ENCODE measurements around the gene MDK. TPM values are rescaled to one million over a fixed set of nuclear protein-coding genes. Genes with fewer than 3 reads are reported as not detected.

The MDK gene
- total RNA-seq, 2 donors from 2014 or later: 644 to 1,502 TPM

DNA sequence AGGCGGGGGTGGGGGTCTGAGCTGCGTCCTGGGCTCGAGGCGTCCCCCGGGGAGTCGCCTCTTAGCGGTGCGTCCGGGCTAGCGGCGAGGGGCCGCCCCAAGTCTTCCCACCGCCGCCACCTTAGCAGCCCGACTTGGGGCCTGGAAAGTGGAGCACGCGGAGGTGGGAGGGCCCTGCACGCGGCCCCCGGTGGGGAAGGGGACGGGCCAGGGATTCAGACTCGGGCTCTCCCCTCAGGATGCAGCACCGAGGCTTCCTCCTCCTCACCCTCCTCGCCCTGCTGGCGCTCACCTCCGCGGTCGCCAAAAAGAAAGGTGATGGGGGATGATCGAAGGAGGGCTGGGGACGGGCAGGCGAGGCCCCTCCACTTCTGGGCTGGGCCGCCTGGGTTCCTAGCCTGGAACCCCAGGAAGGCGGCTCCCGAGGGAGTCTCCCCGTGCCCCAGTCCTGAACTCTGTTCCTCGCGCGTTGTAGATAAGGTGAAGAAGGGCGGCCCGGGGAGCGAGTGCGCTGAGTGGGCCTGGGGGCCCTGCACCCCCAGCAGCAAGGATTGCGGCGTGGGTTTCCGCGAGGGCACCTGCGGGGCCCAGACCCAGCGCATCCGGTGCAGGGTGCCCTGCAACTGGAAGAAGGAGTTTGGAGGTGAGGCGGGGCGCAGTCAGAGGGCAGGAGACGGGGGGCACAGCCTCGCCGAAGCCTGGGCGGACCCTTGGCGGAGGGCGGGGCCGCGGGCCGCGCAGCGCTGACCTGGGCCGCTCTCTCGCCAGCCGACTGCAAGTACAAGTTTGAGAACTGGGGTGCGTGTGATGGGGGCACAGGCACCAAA lies 563 bp downstream of the MDK start:
- Histone ChIP-seq H3K4me1 (ENCODE audit: control insufficient read depth, insufficient read depth, low read length) (peaks cover 3% of the 10 kb centered on the region), H3K4me3 (ENCODE audit: low read length) (peak overlapping the region; percentile 88), H3K27ac (ENCODE audit: low read depth, low read length) (peak overlapping the region; percentile 90), H3K9ac (ENCODE audit: extremely low read depth, low read length, poor library complexity, severe bottlenecking) (peak overlapping the region; percentile 83), H3K9me3 (ENCODE audit: control insufficient read depth, low read length) (no peaks in the 10 kb centered on the region), H3K36me3 (ENCODE audit: control insufficient read depth, insufficient read depth, low read length) (peaks cover 24% of the 10 kb centered on the region), H3K27me3 (ENCODE audit: control insufficient read depth, insufficient read depth, low read length, poor library complexity, severe bottlenecking) (peaks cover 27% of the 10 kb centered on the region)
- peaks cover 38% of the 10 kb centered on the region for H3K27me3 Mint-ChIP-seq (ENCODE audit: insufficient read depth)
- H3K9me3 Mint-ChIP-seq: no peaks in the 10 kb centered on the region
- TF ChIP-seq, protein P1, sequence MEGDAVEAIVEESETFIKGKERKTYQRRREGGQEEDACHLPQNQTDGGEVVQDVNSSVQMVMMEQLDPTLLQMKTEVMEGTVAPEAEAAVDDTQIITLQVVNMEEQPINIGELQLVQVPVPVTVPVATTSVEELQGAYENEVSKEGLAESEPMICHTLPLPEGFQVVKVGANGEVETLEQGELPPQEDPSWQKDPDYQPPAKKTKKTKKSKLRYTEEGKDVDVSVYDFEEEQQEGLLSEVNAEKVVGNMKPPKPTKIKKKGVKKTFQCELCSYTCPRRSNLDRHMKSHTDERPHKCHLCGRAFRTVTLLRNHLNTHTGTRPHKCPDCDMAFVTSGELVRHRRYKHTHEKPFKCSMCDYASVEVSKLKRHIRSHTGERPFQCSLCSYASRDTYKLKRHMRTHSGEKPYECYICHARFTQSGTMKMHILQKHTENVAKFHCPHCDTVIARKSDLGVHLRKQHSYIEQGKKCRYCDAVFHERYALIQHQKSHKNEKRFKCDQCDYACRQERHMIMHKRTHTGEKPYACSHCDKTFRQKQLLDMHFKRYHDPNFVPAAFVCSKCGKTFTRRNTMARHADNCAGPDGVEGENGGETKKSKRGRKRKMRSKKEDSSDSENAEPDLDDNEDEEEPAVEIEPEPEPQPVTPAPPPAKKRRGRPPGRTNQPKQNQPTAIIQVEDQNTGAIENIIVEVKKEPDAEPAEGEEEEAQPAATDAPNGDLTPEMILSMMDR (conservative IDR thresholded peaks at IDR 0.05): no peak
- 0 to 2% methylated on average over 13 to 66 of the region's 66 CpGs for WGBS, 2 experiments (ENCODE audit: insufficient coverage in 1 of 2, insufficient read length in 1 of 2)
- DNase-seq: peak; percentile 84
- H3K4me3 Mint-ChIP-seq: peak overlapping the region; percentile 82
- peak overlapping the region; percentile 66 for H3K27ac Mint-ChIP-seq
- peaks cover 5% of the 10 kb centered on the region for H3K4me1 Mint-ChIP-seq
- peaks cover 22% of the 10 kb centered on the region for H3K36me3 Mint-ChIP-seq (ENCODE audit: low read depth)

DNA sequence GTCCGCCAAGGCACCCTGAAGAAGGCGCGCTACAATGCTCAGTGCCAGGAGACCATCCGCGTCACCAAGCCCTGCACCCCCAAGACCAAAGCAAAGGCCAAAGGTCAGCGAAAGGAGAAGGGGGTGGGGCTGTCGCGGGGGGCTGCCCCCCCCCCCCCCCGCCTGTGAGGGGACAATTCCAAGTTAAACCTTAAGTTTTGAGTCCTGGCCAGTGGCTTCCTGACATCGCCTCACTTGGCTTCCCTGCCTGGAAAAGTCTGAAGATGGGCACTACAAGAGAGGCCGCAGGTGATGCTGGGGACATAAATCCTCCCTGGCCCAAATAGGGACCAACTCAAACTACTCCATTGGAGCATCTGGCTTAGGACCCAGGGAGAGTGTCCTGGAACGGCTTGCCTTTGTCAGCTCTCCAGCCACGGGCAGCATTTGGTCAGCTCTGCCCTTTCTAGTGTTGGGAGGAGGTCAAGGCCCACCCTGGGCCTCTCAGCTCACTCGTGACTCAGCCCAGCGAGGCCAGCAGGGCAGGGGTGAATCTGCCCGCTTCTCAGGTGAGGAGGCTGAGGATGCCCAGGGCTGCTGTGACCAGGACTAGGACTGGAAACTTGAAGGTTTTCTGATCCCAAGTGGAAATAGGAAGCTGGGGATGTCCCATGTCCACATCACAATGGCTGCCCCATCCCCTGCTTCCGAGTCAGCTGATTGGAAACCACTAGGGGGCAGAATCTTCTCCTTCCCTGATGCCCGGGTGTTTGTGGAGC lies 1.4 kb downstream of the MDK start:
- H3K4me3 Mint-ChIP-seq: peak overlapping the region; percentile 82
- peaks cover 20% of the 10 kb centered on the region for H3K36me3 ChIP-seq (ENCODE audit: control insufficient read depth, insufficient read depth, low read length)
- DNase-seq: peak; percentile 85
- peak overlapping the region; percentile 83 for H3K9ac ChIP-seq (ENCODE audit: extremely low read depth, low read length, poor library complexity, severe bottlenecking)
- H3K9me3 ChIP-seq (ENCODE audit: control insufficient read depth, low read length): no peaks in the 10 kb centered on the region
- TF ChIP-seq, protein P1 (conservative IDR thresholded peaks at IDR 0.05): peak; percentile 87
- H3K9me3 Mint-ChIP-seq: no peaks in the 10 kb centered on the region
- peaks cover 9% of the 10 kb centered on the region for H3K4me1 Mint-ChIP-seq
- H3K27me3 ChIP-seq (ENCODE audit: control insufficient read depth, insufficient read depth, low read length, poor library complexity, severe bottlenecking): peaks cover 35% of the 10 kb centered on the region
- peaks cover 14% of the 10 kb centered on the region for H3K36me3 Mint-ChIP-seq (ENCODE audit: low read depth)
- H3K27ac ChIP-seq (ENCODE audit: low read depth, low read length): peak overlapping the region; percentile 90
- 41 to 65% methylated on average over 9 to 18 of the region's 18 CpGs for WGBS, 2 experiments (ENCODE audit: insufficient coverage in 1 of 2, insufficient read length in 1 of 2)
- no peak overlapping the region for H3K27ac Mint-ChIP-seq
- peak overlapping the region; percentile 88 for H3K4me3 ChIP-seq (ENCODE audit: low read length)
- peaks cover 9% of the 10 kb centered on the region for H3K4me1 ChIP-seq (ENCODE audit: control insufficient read depth, insufficient read depth, low read length)
- H3K27me3 Mint-ChIP-seq (ENCODE audit: insufficient read depth): peaks cover 46% of the 10 kb centered on the region

DNA sequence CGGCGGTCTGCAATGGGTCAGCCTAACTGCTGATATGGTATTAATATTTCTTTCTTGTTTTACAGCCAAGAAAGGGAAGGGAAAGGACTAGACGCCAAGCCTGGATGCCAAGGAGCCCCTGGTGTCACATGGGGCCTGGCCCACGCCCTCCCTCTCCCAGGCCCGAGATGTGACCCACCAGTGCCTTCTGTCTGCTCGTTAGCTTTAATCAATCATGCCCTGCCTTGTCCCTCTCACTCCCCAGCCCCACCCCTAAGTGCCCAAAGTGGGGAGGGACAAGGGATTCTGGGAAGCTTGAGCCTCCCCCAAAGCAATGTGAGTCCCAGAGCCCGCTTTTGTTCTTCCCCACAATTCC lies 1.9 kb downstream of the MDK start:
- Mint-ChIP-seq H3K27ac (no peak overlapping the region), H3K36me3 (ENCODE audit: low read depth) (peaks cover 12% of the 10 kb centered on the region), H3K4me1 (peaks cover 14% of the 10 kb centered on the region), H3K4me3 (peak overlapping the region; percentile 82), H3K9me3 (no peaks in the 10 kb centered on the region), H3K27me3 (ENCODE audit: insufficient read depth) (peaks cover 51% of the 10 kb centered on the region)
- no peak for DNase-seq
- Histone ChIP-seq H3K27ac (ENCODE audit: low read depth, low read length) (no peak overlapping the region), H3K36me3 (ENCODE audit: control insufficient read depth, insufficient read depth, low read length) (peaks cover 15% of the 10 kb centered on the region), H3K4me1 (ENCODE audit: control insufficient read depth, insufficient read depth, low read length) (peaks cover 14% of the 10 kb centered on the region), H3K9ac (ENCODE audit: extremely low read depth, low read length, poor library complexity, severe bottlenecking) (no peak overlapping the region), H3K9me3 (ENCODE audit: control insufficient read depth, low read length) (no peaks in the 10 kb centered on the region), H3K27me3 (ENCODE audit: control insufficient read depth, insufficient read depth, low read length, poor library complexity, severe bottlenecking) (peaks cover 41% of the 10 kb centered on the region), H3K4me3 (ENCODE audit: low read length) (peak overlapping the region; percentile 88)
- TF ChIP-seq, protein P1 (conservative IDR thresholded peaks at IDR 0.05): peak; percentile 10
- WGBS, 2 experiments (ENCODE audit: insufficient coverage in 1 of 2, insufficient read length in 1 of 2): 83% methylated on average over 7 of the region's 7 CpGs; no CpG with 5 or more reads in 1 of the 2 experiments

All from endodermal cell (in vitro differentiated cells).